Measurements from ENCODE around the gene TULP1.

DNA sequence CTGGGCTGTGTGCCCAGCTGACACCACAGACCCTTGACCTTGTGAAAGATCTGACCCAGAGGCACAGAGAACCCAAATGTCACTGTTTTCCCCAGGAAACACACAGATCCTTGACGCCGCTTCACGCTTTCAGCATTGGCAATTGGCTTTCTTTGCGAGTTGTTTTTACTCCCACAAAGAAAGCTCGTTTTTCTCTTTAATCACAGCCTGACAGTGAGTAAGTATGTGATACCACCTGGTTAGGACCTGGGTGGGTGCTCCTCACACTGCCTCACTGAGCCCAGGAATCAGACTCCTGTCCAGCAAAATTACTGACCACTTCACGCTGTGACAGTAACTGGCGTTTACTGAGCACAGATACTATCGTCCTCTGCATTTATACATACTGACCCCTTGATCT lies 31.5 kb downstream of the TULP1 start:
- TF ChIP-seq, protein P1, sequence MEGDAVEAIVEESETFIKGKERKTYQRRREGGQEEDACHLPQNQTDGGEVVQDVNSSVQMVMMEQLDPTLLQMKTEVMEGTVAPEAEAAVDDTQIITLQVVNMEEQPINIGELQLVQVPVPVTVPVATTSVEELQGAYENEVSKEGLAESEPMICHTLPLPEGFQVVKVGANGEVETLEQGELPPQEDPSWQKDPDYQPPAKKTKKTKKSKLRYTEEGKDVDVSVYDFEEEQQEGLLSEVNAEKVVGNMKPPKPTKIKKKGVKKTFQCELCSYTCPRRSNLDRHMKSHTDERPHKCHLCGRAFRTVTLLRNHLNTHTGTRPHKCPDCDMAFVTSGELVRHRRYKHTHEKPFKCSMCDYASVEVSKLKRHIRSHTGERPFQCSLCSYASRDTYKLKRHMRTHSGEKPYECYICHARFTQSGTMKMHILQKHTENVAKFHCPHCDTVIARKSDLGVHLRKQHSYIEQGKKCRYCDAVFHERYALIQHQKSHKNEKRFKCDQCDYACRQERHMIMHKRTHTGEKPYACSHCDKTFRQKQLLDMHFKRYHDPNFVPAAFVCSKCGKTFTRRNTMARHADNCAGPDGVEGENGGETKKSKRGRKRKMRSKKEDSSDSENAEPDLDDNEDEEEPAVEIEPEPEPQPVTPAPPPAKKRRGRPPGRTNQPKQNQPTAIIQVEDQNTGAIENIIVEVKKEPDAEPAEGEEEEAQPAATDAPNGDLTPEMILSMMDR (IDR thresholded peaks at IDR 0.05; ENCODE audit: poor library complexity), result no peak
- no peak for TF ChIP-seq EZH2phosphoT487 (IDR thresholded peaks at IDR 0.05; ENCODE audit: low read depth, severe bottlenecking, unreplicated experiment)
- TF ChIP-seq EZH2 (IDR thresholded peaks at IDR 0.05; ENCODE audit: borderline replicate concordance), result no peak
